ENCODE data around the gene LRMDA. TPM values are rescaled to one million over a fixed set of nuclear protein-coding genes. Genes with fewer than 3 reads are reported as not detected.

The LRMDA gene
- total and polyA plus RNA-seq, 7 donors: 1.0 to 5.7 (median 2.5) TPM

GRCh38 chr10:75664968-75665367 is 233.5 kb downstream of the LRMDA start:
- WGBS, 3 donors: 82 to 87% (median 86%) methylated on average over 3 of the region's 3 CpGs
- peaks cover 0 to 2% (median 0%) of the 10 kb centered on the region in 3 donors for H3K27me3 ChIP-seq (ENCODE audit: insufficient read depth in 3 of 3, low read length in 2 of 3)
- DNase-seq: no peak
- H3K4me1 ChIP-seq: peaks cover 11% of the 10 kb centered on the region
- no peak for ATAC-seq
- no peaks in the 10 kb centered on the region for H3K36me3 ChIP-seq (ENCODE audit: insufficient read depth in 1 of 2, low read depth in 1 of 2)
- no peak for TF ChIP-seq CTCF (IDR thresholded peaks at IDR 0.05)
- H3K9me3 ChIP-seq: no peaks in the 10 kb centered on the region
- no peak overlapping the region for H3K4me3 ChIP-seq
- intact Hi-C loops (cut with DNase I): no loop called here
- no peak overlapping the region for H3K27ac ChIP-seq

- no peak for TF ChIP-seq CTCF (IDR thresholded peaks at IDR 0.05)
- intact Hi-C loops (cut with DNase I): no loop called here
- Histone ChIP-seq H3K27ac (no peak overlapping the region), H3K4me1 (peaks cover 11% of the 10 kb centered on the region), H3K36me3 (ENCODE audit: insufficient read depth in 1 of 2, low read depth in 1 of 2) (no peaks in the 10 kb centered on the region), H3K4me3 (no peak overlapping the region), H3K9me3 (no peaks in the 10 kb centered on the region), H3K27me3 (ENCODE audit: insufficient read depth in 3 of 3, low read length in 2 of 3) (peaks cover 0 to 2% (median 0%) of the 10 kb centered on the region in 3 donors)
- DNase-seq (no peak), ATAC-seq (no peak)
These were observed 234.3 kb downstream of the LRMDA start for GRCh38 chr10:75665707-75666106.

GRCh38 chr10:75672111-75672671 is 240.8 kb downstream of the LRMDA start:
- no peak for TF ChIP-seq CTCF (IDR thresholded peaks at IDR 0.05)
- H3K9me3 ChIP-seq: no peaks in the 10 kb centered on the region
- no peak for ATAC-seq
- no peak overlapping the region for H3K27ac ChIP-seq
- H3K4me1 ChIP-seq: no peaks in the 10 kb centered on the region
- intact Hi-C loops (cut with DNase I): loop anchor here in 1 of 2 donors (10.0 kb wide), 1 partner anchor 633 kb away; no protein-coding TSS in a partner anchor
- H3K4me3 ChIP-seq: no peak overlapping the region
- H3K36me3 ChIP-seq (ENCODE audit: insufficient read depth in 1 of 2, low read depth in 1 of 2): no peaks in the 10 kb centered on the region
- 68 to 85% (median 78%) methylated on average over 3 of the region's 4 CpGs for WGBS, 3 donors
- no peak for DNase-seq
- H3K27me3 ChIP-seq (ENCODE audit: insufficient read depth in 3 of 3, low read length in 2 of 3): no peaks in the 10 kb centered on the region

GRCh38 chr10:75672842-75673241 is 241.4 kb downstream of the LRMDA start:
- ATAC-seq: no peak
- H3K36me3 ChIP-seq (ENCODE audit: insufficient read depth in 1 of 2, low read depth in 1 of 2): no peaks in the 10 kb centered on the region
- intact Hi-C loops (cut with DNase I): loop anchor here in 1 of 2 donors (10.0 kb wide), 1 partner anchor 632 kb away; no protein-coding TSS in a partner anchor
- no peaks in the 10 kb centered on the region for H3K9me3 ChIP-seq
- peaks cover 0 to 4% (median 0%) of the 10 kb centered on the region in 3 donors for H3K27me3 ChIP-seq (ENCODE audit: insufficient read depth in 3 of 3, low read length in 2 of 3)
- no peak for DNase-seq
- no peak overlapping the region for H3K4me3 ChIP-seq
- 67 to 71% (median 69%) methylated on average over 4 of the region's 4 CpGs for WGBS, 3 donors
- TF ChIP-seq CTCF (IDR thresholded peaks at IDR 0.05): no peak
- no peaks in the 10 kb centered on the region for H3K4me1 ChIP-seq
- no peak overlapping the region for H3K27ac ChIP-seq

GRCh38 chr10:75677541-75677940 is 246.1 kb downstream of the LRMDA start:
- WGBS, 3 donors: 74 to 79% (median 78%) methylated on average over 3 of the region's 3 CpGs
- H3K36me3 ChIP-seq (ENCODE audit: insufficient read depth in 1 of 2, low read depth in 1 of 2): no peaks in the 10 kb centered on the region
- no peak for ATAC-seq
- no peak overlapping the region for H3K27ac ChIP-seq
- H3K27me3 ChIP-seq (ENCODE audit: insufficient read depth in 3 of 3, low read length in 2 of 3): peaks cover 0 to 4% (median 0%) of the 10 kb centered on the region in 3 donors
- DNase-seq: no peak
- H3K4me3 ChIP-seq: no peak overlapping the region
- intact Hi-C loops (cut with DNase I): loop anchor here in 1 of 2 donors (10.0 kb wide), 1 partner anchor 627 kb away; no protein-coding TSS in a partner anchor
- no peak for TF ChIP-seq CTCF (IDR thresholded peaks at IDR 0.05)
- H3K9me3 ChIP-seq: no peaks in the 10 kb centered on the region
- no peaks in the 10 kb centered on the region for H3K4me1 ChIP-seq
